IMR-90 (cell line): Measurements from ENCODE around the gene PTPRG.

ENCODE experiments used
- POLR2A ChIP-seq: IDR thresholded peaks from 2 replicates; pipeline ENCODE4 v1.6.1; 2012; ENCODE audit warnings: mild to moderate bottlenecking, low read depth, low read length
- TF ChIP-seq, protein P1 (sequence below): conservative IDR thresholded peaks from 2 replicates; pipeline ENCODE4 v1.5.1; 2012; ENCODE audit warnings: mild to moderate bottlenecking, low read depth, low read length, improper control_type of control experiment

GRCh38 chr3:61819861-61820260 lies 258.5 kb downstream of the PTPRG start:
- no peak for TF ChIP-seq POLR2A
- TF ChIP-seq, protein P1, sequence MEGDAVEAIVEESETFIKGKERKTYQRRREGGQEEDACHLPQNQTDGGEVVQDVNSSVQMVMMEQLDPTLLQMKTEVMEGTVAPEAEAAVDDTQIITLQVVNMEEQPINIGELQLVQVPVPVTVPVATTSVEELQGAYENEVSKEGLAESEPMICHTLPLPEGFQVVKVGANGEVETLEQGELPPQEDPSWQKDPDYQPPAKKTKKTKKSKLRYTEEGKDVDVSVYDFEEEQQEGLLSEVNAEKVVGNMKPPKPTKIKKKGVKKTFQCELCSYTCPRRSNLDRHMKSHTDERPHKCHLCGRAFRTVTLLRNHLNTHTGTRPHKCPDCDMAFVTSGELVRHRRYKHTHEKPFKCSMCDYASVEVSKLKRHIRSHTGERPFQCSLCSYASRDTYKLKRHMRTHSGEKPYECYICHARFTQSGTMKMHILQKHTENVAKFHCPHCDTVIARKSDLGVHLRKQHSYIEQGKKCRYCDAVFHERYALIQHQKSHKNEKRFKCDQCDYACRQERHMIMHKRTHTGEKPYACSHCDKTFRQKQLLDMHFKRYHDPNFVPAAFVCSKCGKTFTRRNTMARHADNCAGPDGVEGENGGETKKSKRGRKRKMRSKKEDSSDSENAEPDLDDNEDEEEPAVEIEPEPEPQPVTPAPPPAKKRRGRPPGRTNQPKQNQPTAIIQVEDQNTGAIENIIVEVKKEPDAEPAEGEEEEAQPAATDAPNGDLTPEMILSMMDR = no peak
